ENCODE measurements around the gene TAX1BP3.
"Not testable (repeated sequence)": the region's sequence is repeated elsewhere in the genome, so short reads cannot be mapped to it uniquely, and the experiment has no call there.

The TAX1BP3 gene

GRCh38 chr17:3668279-3669084, at the start of gene TAX1BP3, which contains the start of gene EMC6:
TAX1BP3 (minus strand) TSS chr17:3668578; CDS start chr17:3668526, 52 bp downstream.
EMC6 (plus strand) TSS chr17:3668812; CDS start chr17:3669147, 335 bp downstream.
- peak; percentile 96 to 98 for DNase-seq (ENCODE audit: low read depth in 2 of 2)

GRCh38 chr17:3715296-3715695, 46.9 kb upstream of the TAX1BP3 start:
- DNase-seq (ENCODE audit: low read depth in 2 of 2): no peak

- peak in 1 of 2 experiments; percentile 41 for DNase-seq (ENCODE audit: low read depth in 2 of 2)
Measured at GRCh38 chr17:3712811-3713463, 44.6 kb upstream of the TAX1BP3 start.

GRCh38 chr17:3710951-3711383, 42.6 kb upstream of the TAX1BP3 start:
- peak; percentile 51 to 56 for DNase-seq (ENCODE audit: low read depth in 2 of 2)

- DNase-seq (ENCODE audit: low read depth in 2 of 2): no peak
Measured at GRCh38 chr17:3708366-3708765, 40.0 kb upstream of the TAX1BP3 start.

GRCh38 chr17:3705718-3705984, 37.3 kb upstream of the TAX1BP3 start:
- not testable (repeated sequence) for DNase-seq (ENCODE audit: low read depth in 2 of 2)

- no peak for DNase-seq (ENCODE audit: low read depth in 2 of 2)
Measured at GRCh38 chr17:3704931-3705717, 36.7 kb upstream of the TAX1BP3 start.

GRCh38 chr17:3702041-3702539, 33.7 kb upstream of the TAX1BP3 start:
- not testable (repeated sequence) for DNase-seq (ENCODE audit: low read depth in 2 of 2)

GRCh38 chr17:3699951-3700350, 31.6 kb upstream of the TAX1BP3 start:
- DNase-seq (ENCODE audit: low read depth in 2 of 2): no peak

GRCh38 chr17:3698139-3698538, 29.8 kb upstream of the TAX1BP3 start:
- no peak for DNase-seq (ENCODE audit: low read depth in 2 of 2)

- no peak for DNase-seq (ENCODE audit: low read depth in 2 of 2)
Measured at GRCh38 chr17:3697103-3697476, 28.7 kb upstream of the TAX1BP3 start.

GRCh38 chr17:3695723-3696411, 27.5 kb upstream of the TAX1BP3 start, which contains the start of gene P2RX5:
P2RX5 (minus strand) TSS chr17:3696155; CDS start chr17:3696005, 150 bp downstream.
- peak in 1 of 2 experiments; percentile 44 for DNase-seq (ENCODE audit: low read depth in 2 of 2)

GRCh38 chr17:3695129-3695722, 26.8 kb upstream of the TAX1BP3 start:
- no peak for DNase-seq (ENCODE audit: low read depth in 2 of 2)

GRCh38 chr17:3693829-3694231, 25.5 kb upstream of the TAX1BP3 start:
- DNase-seq (ENCODE audit: low read depth in 2 of 2): peak in 1 of 2 experiments; percentile 42

GRCh38 chr17:3693141-3693540, 24.8 kb upstream of the TAX1BP3 start:
- no peak for DNase-seq (ENCODE audit: low read depth in 2 of 2)

- DNase-seq (ENCODE audit: low read depth in 2 of 2): no peak
Measured at GRCh38 chr17:3692346-3692745, 24.0 kb upstream of the TAX1BP3 start.

GRCh38 chr17:3691617-3692067, 23.3 kb upstream of the TAX1BP3 start:
- DNase-seq (ENCODE audit: low read depth in 2 of 2): no peak

GRCh38 chr17:3690094-3690715, 21.8 kb upstream of the TAX1BP3 start:
- no peak for DNase-seq (ENCODE audit: low read depth in 2 of 2)

- DNase-seq (ENCODE audit: low read depth in 2 of 2): no peak
Measured at GRCh38 chr17:3689262-3690093, 21.1 kb upstream of the TAX1BP3 start.

GRCh38 chr17:3688852-3689261, 20.5 kb upstream of the TAX1BP3 start:
- no peak for DNase-seq (ENCODE audit: low read depth in 2 of 2)

Data from stimulated activated CD4-positive, alpha-beta T cell treated with anti-CD3 and anti-CD28 coated beads, Interleukin-12 subunit alpha, Interleukin-12 subunit beta, amount 100 ng/mL, for 24 hours (primary cell).